Right lung (tissue), 5 donors: ENCODE measurements around the gene SF3B3. TPM values are rescaled to one million over a fixed set of nuclear protein-coding genes. Genes with fewer than 3 reads are reported as not detected.
"Not testable (repeated sequence)": the region's sequence is repeated elsewhere in the genome, so short reads cannot be mapped to it uniquely, and the experiment has no call there.

Source experiments
- DNase-seq, 2 donors: peaks; one replicate each; pipeline ENCODE4 v3.0.0-alpha.2; 2013
- polyA plus RNA-seq, 5 donors: library from polyadenylated mRNA; unstranded; fragments of 120-200 nt; gene quantifications; one replicate each; pipeline versions ENCODE4 v1.2.1 to v1.2.3, GENCODE V29; 2013; ENCODE audit warnings: inconsistent platforms in 1 of 5, low replicate concordance in 1 of 5; ENCODE audit not compliant: insufficient read length in 5 of 5, insufficient read depth in 1 of 5

Gene SF3B3
- polyA plus RNA-seq, 5 donors: 334 to 387 (median 366) TPM

GRCh38 chr16:70586731-70587130 lies 63.1 kb downstream of the SF3B3 start:
- DNase-seq: no peak

DNA sequence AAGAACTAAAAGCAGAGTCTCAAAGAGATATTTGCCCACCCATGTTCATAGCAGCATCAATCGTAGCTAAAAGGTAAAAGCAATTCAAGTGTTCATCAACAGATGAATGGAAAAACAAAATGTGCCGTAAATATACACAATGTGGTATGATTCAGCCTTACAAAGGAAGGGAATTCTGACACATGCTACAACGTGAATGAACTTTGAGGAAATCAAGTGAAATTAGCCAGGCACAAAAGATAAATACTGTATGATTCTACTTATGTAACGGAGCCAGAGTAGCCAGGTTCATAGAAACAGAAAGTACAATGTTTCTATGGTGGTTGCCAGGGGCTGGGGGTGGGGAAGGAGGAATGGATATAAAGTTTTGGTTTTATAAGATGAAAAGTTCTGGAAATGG lies 64.9 kb downstream of the SF3B3 start:
- DNase-seq: no peak

DNA sequence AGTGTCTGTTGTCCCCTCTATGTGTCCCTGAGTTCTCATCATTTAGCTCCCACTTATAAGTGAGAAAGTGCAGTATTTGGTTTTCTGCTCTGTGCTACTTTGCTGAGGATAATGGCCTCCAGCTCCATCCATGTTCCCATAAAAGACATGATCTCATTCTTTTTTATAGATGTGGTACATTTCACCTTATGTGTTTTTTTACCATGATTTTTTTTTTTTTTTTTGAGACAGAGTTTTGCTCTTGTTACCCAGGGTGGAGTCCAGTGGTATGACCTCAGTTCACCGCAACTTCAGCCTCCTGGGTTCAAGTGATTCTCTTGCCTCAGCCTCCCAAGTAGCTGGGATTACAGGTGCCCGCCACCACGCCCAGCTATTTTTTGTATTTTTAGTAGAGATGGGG lies 65.8 kb downstream of the SF3B3 start:
- not testable (repeated sequence) for DNase-seq

GRCh38 chr16:70589998-70590471 lies 66.4 kb downstream of the SF3B3 start:
- no peak for DNase-seq

GRCh38 chr16:70590722-70591415 lies 67.3 kb downstream of the SF3B3 start:
- DNase-seq: no peak

GRCh38 chr16:70591615-70592014 lies 68.0 kb downstream of the SF3B3 start:
- no peak for DNase-seq

- DNase-seq: no peak
Measured at GRCh38 chr16:70592106-70592571, 68.5 kb downstream of the SF3B3 start.

DNA sequence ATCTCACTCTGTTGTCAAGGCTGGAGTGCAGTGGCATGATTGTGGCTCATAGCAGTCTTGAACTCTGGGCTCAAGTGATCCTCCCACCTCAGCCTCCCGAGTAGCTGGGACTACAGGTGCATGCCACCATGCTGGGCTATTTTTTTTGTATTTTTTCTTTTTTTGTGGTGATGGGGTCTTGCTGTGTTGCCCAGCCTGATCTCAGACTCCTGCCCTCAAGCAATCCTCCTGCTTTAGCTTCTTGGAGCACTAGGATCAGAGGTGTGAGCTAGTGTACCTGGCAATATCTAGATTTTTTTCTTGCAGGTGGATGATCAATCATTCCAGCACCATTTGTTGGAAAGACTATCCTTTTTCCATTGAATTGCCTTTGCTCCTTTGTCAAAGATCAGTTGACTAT lies 69.9 kb downstream of the SF3B3 start:
- DNase-seq: no peak

GRCh38 chr16:70594569-70594968 lies 71.0 kb downstream of the SF3B3 start:
- no peak for DNase-seq

GRCh38 chr16:70597135-70597835 lies 73.7 kb downstream of the SF3B3 start:
- DNase-seq: no peak

DNA sequence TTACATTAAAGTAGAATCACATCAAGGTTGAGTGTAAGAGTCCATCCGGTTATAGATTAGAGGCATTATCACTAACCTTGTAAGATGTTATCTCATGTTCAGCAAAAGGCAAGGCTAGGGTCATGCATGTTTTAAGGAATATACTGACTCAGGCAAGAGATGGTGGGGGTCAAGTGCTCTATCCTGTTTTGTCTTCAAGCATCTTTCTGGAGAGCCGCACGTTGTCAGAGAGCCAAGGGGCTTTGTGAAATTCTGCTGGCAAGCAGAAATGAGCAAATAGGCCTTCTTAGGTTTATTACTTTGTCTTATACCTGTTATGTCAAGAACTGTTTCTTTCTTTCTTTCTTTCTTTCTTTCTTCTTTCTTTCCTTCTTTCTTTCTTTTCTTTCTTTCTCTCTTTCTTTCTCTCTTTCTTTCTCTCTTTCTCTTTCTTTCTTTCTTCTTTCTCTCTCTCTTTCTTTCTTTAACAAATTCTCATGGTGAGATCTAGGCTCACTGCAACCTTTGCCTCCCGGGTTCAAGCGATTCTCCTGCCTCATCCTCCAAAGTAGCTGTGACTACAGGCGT lies 75.4 kb downstream of the SF3B3 start:
- DNase-seq: no peak

- no peak for DNase-seq
Measured at GRCh38 chr16:70600730-70601129, 77.1 kb downstream of the SF3B3 start.

- DNase-seq: no peak
Measured at GRCh38 chr16:70601576-70602575, 78.3 kb downstream of the SF3B3 start.

DNA sequence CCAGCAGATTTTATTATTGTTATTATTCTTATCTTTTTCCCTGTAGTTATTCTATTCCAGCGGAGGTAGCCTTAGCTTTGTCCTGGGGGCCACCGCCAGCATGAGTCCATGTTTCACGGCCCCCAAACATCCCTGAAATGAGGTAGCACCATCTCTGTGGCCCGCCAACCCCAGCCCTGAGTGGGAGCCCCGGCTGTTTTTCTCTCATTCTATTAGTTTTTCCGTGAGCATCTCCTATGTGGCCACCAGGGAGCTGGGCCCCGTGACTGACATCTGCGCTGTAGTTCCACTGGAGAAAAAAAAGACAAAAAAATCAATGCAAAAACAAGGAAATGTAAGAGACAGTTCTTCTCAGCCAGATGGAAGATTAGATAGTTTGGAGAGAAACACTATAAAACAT lies 79.2 kb downstream of the SF3B3 start:
- DNase-seq: no peak

DNA sequence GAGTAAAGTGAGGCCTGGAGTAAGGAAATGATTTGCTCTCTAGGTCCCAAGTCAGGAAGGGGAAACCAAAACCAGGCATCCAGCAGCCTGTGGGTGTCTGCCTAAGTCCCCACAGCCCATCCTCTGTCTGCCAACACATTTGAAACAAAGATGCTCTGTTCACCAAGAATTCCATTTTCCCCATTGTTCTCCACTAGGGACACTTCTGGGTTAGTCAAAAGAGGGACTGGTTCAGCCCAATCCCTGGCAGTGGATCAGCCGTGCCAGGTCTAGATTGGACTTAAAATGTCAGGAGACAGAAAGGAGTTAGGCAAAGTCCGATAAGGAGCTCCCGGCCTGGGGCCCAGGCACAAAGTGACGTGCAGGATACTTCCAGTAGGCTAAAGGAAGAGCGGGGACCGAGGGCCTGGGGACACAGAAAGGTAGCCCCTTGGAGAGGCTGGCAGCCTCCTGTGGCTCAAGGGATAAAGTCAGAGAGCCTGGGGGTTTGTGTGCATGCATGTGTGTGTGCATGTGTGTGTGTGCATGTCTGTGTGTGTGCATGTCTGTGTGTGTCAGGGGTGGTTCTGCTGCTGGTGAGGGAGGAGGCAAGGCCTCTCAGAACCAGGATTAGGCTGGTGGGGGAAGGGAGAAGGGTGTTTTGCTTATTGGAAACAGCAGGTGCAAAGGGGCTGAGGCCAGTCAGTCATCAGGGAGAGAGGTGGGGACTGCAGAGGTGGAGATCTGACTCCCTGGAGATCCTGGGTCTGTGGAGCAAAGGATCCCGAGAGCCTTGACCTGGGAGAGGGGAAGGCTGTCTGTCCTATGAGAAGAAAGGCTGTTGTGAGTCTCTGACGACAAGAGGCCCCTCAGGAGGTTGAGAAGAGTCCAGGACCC lies 81.0 kb downstream of the SF3B3 start:
- no peak for DNase-seq

DNA sequence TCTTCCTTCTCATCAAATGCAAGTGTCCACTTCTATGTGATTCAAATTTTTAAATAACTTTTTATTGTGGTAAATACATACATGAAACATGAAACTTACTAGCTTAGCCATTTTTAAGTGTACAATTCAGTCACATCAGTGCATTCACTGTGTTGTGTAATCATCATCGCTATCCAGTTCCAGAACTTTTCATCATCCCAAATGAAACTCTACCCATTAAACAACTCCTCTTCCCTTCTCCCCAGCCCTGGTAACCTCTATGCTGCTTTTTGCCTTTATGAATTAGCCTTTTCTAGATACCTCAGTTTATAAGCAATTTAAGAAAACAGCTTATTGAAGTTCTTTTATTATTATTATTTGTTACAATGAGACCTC lies 81.7 kb downstream of the SF3B3 start:
- DNase-seq: no peak

GRCh38 chr16:70608521-70608920 lies 84.9 kb downstream of the SF3B3 start:
- no peak for DNase-seq

- DNase-seq: no peak
Measured at GRCh38 chr16:70610273-70611223, 86.9 kb downstream of the SF3B3 start.

DNA sequence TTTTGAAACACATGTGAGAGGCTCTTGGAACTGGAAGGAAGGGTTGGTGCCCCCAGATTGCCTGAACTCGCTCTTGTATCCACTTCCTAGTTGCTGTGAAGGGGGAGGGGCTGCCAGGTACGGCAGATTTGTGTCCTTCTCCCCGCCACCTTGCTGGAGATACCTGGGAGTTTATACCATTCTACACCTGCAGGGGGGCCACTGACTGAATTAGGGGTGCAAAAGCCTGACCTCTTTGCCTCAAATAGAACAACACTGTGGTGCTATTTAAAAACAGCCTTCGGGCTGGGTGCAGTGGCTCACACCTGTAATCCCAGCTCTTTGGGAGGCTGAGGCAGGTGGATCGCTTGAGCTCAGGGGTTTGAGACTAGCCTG lies 87.6 kb downstream of the SF3B3 start:
- no peak for DNase-seq
